ENCODE data around the gene GRIN2C. TPM values are rescaled to one million over a fixed set of nuclear protein-coding genes. Genes with fewer than 3 reads are reported as not detected.

GRIN2C gene
- total RNA-seq, 1 donor: under 0.01 TPM

DNA sequence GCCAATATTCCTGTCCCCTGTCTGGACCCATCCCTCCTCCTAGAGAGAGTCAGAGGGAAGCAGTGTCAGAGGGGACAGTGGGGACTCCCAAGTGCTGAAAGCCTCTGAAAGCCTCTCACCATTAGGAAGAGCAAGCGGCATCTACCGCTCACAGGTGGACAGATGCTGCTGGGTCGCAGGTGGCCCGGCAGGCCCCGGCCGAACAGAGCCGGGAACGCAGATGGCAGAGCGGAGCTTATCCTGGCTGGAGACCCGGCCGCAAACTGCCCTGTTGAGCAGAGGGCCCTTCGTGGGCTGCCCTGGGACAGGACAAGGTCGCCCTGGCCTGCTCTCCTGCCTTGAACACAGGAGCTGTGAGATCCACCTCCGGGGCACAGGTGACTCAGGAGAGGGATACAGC, 60.6 kb downstream of the GRIN2C start:
- H3K4me3 ChIP-seq (ENCODE audit: low read depth, low read length): no peak overlapping the region
- TF ChIP-seq, protein P1, sequence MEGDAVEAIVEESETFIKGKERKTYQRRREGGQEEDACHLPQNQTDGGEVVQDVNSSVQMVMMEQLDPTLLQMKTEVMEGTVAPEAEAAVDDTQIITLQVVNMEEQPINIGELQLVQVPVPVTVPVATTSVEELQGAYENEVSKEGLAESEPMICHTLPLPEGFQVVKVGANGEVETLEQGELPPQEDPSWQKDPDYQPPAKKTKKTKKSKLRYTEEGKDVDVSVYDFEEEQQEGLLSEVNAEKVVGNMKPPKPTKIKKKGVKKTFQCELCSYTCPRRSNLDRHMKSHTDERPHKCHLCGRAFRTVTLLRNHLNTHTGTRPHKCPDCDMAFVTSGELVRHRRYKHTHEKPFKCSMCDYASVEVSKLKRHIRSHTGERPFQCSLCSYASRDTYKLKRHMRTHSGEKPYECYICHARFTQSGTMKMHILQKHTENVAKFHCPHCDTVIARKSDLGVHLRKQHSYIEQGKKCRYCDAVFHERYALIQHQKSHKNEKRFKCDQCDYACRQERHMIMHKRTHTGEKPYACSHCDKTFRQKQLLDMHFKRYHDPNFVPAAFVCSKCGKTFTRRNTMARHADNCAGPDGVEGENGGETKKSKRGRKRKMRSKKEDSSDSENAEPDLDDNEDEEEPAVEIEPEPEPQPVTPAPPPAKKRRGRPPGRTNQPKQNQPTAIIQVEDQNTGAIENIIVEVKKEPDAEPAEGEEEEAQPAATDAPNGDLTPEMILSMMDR (IDR thresholded peaks at IDR 0.05; ENCODE audit: insufficient read depth, low read length): no peak
- no peak for DNase-seq (ENCODE audit: low read depth)

DNA sequence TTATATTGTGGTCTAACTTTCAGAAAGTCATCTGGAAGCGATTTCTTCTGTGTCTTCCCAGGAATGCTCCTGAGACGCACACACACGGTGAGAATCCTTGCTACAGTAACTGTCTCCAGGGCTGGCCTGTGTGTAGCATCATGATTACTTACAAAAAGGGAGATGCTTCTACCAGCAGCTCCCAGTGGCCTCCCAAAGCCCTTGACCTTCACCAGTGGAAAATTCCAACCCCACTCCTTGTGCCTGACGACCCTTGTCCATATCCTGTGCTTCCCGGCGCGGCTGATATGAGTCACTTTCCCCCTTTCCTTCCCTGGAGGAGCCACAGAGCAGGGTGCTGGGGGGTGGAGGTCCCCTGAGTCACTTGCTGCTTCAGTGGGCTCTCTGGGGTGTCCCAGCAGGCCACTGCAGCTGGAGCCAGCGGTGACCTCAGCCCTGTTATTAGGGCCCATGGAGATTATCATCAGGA, 61.4 kb downstream of the GRIN2C start:
- no peak overlapping the region for H3K4me3 ChIP-seq (ENCODE audit: low read depth, low read length)
- TF ChIP-seq, protein P1 (IDR thresholded peaks at IDR 0.05; ENCODE audit: insufficient read depth, low read length): no peak
- DNase-seq (ENCODE audit: low read depth): no peak

DNA sequence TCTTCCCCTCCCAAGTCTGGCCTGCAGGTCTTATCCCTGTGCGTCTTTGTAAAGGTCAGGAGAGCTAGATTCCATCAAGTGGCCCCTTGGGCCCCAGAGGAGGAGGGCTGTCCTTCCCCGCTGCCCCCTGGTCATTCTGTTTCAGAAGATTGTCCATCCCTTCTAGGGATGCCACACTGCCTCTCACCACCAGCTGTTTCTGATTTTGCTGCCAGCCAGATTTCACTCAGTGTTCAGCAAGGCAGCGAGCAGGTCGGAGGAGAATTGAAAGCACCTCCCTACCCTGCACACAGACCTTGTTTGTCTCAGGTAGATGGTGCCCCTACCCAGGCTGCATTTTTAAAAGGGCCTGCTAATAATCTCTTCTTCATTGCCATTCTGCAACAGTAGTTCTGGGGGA, 61.9 kb downstream of the GRIN2C start:
- H3K4me3 ChIP-seq (ENCODE audit: low read depth, low read length): no peak overlapping the region
- TF ChIP-seq, protein P1 (IDR thresholded peaks at IDR 0.05; ENCODE audit: insufficient read depth, low read length): no peak
- DNase-seq (ENCODE audit: low read depth): no peak

DNA sequence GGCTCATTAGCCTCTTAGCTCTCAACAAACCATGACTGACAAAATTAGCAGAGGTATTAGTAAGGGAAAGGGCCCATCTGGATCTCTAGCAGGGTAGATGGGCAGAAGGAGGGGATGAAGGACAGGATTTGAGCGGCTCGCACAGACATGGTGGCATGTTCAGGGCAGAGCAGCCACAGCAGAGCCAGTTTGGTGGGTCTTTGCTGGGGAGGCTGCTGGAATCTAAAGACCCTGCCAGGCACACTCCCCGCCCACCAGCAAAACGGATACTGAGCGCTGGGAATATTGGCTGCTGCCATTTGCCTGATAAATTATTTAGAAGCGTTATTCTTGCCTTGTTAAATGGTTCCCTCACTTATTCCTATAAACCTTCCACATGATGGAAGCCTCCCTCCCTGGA, 62.8 kb downstream of the GRIN2C start:
- TF ChIP-seq, protein P1 (IDR thresholded peaks at IDR 0.05; ENCODE audit: insufficient read depth, low read length): no peak
- DNase-seq (ENCODE audit: low read depth): no peak
- no peak overlapping the region for H3K4me3 ChIP-seq (ENCODE audit: low read depth, low read length)

DNA sequence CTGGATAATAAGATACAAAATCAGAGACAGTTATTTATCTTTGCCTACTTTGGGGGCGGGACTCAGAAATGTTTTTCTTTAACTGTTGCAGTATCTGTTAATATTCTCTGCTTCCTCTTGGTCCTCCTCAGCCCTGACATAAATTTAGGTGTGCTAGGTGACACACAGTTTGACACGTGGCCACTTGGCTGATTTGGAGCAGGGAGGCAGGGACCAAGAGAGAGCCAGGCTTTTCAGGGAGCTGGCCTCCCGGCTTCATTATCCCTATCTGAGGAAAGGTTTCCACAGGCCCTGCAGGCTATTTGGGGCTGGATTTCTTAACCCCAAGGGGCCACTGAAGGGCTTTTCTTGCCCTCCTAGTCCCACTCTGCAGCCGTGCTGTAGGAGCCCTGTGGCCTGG, 63.5 kb downstream of the GRIN2C start:
- TF ChIP-seq, protein P1 (IDR thresholded peaks at IDR 0.05; ENCODE audit: insufficient read depth, low read length): no peak
- no peak for DNase-seq (ENCODE audit: low read depth)
- H3K4me3 ChIP-seq (ENCODE audit: low read depth, low read length): no peak overlapping the region

DNA sequence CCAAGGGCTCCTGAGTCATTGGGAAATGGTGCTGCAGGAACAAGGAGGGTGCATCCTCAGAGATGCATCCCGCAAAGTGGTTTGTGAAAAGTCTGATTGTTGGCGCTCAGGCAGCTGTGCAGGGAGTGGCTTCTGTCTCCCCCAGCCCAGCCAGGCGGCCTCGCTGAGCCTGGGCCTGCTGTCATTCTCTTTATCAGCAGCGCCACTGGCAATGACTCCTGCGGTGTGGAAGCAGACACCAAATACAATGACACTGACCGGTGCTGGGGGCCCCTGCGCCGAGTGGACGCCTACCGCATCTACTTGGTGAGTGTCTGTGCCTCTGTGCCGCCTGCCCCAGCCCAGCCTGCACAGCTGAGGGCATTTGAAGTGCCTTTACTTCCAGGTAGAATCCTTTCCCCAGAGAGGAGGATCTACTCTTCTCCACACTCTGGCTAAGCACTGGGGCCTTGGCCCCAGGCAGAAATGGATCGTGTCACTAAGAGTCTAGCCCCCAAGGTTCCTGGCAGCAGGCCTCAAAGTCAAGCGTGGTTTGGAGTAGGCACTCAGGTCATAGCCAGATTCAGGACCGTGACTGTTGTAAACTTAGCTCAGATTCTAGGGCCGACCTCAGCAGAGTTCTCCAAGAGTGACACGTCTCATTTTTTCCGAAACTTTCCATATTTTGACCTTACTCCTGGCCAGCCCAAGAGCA, 64.2 kb downstream of the GRIN2C start:
- TF ChIP-seq, protein P1 (IDR thresholded peaks at IDR 0.05; ENCODE audit: insufficient read depth, low read length): no peak
- H3K4me3 ChIP-seq (ENCODE audit: low read depth, low read length): no peak overlapping the region
- DNase-seq (ENCODE audit: low read depth): no peak

Measured in fibroblast of the aortic adventitia (primary cell).